Body of pancreas (tissue), 4 donors: Measurements from ENCODE around the gene DIS3L2.
A peak's percentile ranks its signal among the peaks of the same experiment; 100 is the strongest.

Experiments used
- CTCF ChIP-seq, 7 experiments: fragments of 450-650 bp in 4 of 7; fragments of 200-600 bp in 3 of 7; sonication (generic) in 3 of 7; IDR thresholded peaks; one replicate each; pipeline ENCODE4 v1.5.1; 2016 to 2019; ENCODE audit warnings: antibody characterized with exemption in 7 of 7
- POLR2A ChIP-seq, 3 donors: fragments of 450-650 bp; IDR thresholded peaks; one replicate each; pipeline ENCODE4 v1.6.1; 2016; ENCODE audit warnings: antibody characterized with exemption in 3 of 3, mild to moderate bottlenecking in 2 of 3

GRCh38 chr2:232315049-232315922 lies 353.8 kb downstream of the DIS3L2 start:
- TF ChIP-seq CTCF (IDR thresholded peaks at IDR 0.05), result peak in 1 of 7 experiments; percentile 19
- TF ChIP-seq POLR2A (IDR thresholded peaks at IDR 0.05), result no peak
